Measurements from ENCODE around the gene OSBPL5.
"Not testable (repeated sequence)": the region's sequence is repeated elsewhere in the genome, so short reads cannot be mapped to it uniquely, and the experiment has no call there.

Gene OSBPL5

GRCh38 chr11:3073029-3073435 lies 92.1 kb downstream of the OSBPL5 start:
- Mint-ChIP-seq H3K27me3 (no peaks in the 10 kb centered on the region), H3K36me3 (no peaks in the 10 kb centered on the region), H3K27ac (no peak overlapping the region), H3K9me3 (no peaks in the 10 kb centered on the region), H3K4me3 (no peak overlapping the region), H3K4me1 (no peaks in the 10 kb centered on the region)

- no peaks in the 10 kb centered on the region for H3K9me3 Mint-ChIP-seq
- H3K36me3 Mint-ChIP-seq = no peaks in the 10 kb centered on the region
- no peak overlapping the region for H3K27ac Mint-ChIP-seq
- no peaks in the 10 kb centered on the region for H3K27me3 Mint-ChIP-seq
- H3K4me3 Mint-ChIP-seq = no peak overlapping the region
- H3K4me1 Mint-ChIP-seq = no peaks in the 10 kb centered on the region
Measured at GRCh38 chr11:3069425-3069824, 95.7 kb downstream of the OSBPL5 start.

- not testable (repeated sequence) for H3K4me3 Mint-ChIP-seq, H3K9me3 Mint-ChIP-seq, H3K4me1 Mint-ChIP-seq, H3K27ac Mint-ChIP-seq, H3K27me3 Mint-ChIP-seq, H3K36me3 Mint-ChIP-seq
Measured at GRCh38 chr11:3066308-3066707, 98.8 kb downstream of the OSBPL5 start.

- H3K27me3 Mint-ChIP-seq, H3K36me3 Mint-ChIP-seq, H3K27ac Mint-ChIP-seq, H3K4me1 Mint-ChIP-seq, H3K9me3 Mint-ChIP-seq, H3K4me3 Mint-ChIP-seq: not testable (repeated sequence)
Measured at GRCh38 chr11:3064709-3065108, 100.4 kb downstream of the OSBPL5 start.

- not testable (repeated sequence) for H3K27ac Mint-ChIP-seq, H3K4me3 Mint-ChIP-seq, H3K36me3 Mint-ChIP-seq, H3K9me3 Mint-ChIP-seq, H3K4me1 Mint-ChIP-seq, H3K27me3 Mint-ChIP-seq
Measured at GRCh38 chr11:3063876-3064275, 101.2 kb downstream of the OSBPL5 start.

GRCh38 chr11:3063432-3063831 lies 101.7 kb downstream of the OSBPL5 start:
- H3K27me3 Mint-ChIP-seq, H3K36me3 Mint-ChIP-seq, H3K4me3 Mint-ChIP-seq, H3K27ac Mint-ChIP-seq, H3K9me3 Mint-ChIP-seq, H3K4me1 Mint-ChIP-seq: not testable (repeated sequence)

GRCh38 chr11:3060436-3061025 lies 104.6 kb downstream of the OSBPL5 start:
- no peak overlapping the region for H3K27ac Mint-ChIP-seq
- no peaks in the 10 kb centered on the region for H3K36me3 Mint-ChIP-seq
- peaks cover 15% of the 10 kb centered on the region for H3K4me1 Mint-ChIP-seq
- H3K27me3 Mint-ChIP-seq = no peaks in the 10 kb centered on the region
- H3K4me3 Mint-ChIP-seq = no peak overlapping the region
- H3K9me3 Mint-ChIP-seq = no peaks in the 10 kb centered on the region

- Mint-ChIP-seq H3K4me3 (peak overlapping the region; percentile 39), H3K27ac (peak overlapping the region; percentile 30), H3K36me3 (no peaks in the 10 kb centered on the region), H3K27me3 (no peaks in the 10 kb centered on the region), H3K9me3 (no peaks in the 10 kb centered on the region), H3K4me1 (peaks cover 28% of the 10 kb centered on the region)
Measured at GRCh38 chr11:3058753-3059664, 106.1 kb downstream of the OSBPL5 start.

- Mint-ChIP-seq H3K27me3 (no peaks in the 10 kb centered on the region), H3K36me3 (no peaks in the 10 kb centered on the region), H3K27ac (peak within 1 kb of the TSS; percentile 89), H3K9me3 (no peaks in the 10 kb centered on the region), H3K4me1 (peaks cover 37% of the 10 kb centered on the region), H3K4me3 (peak within 1 kb of the TSS; percentile 90)
Measured at GRCh38 chr11:3057069-3057963, 107.8 kb downstream of the OSBPL5 start, which contains the start of gene CARS1. Gene CARS1, minus strand, starts transcription at chr11:3057423. Its CDS starts 56 bp downstream, at chr11:3057367.

GRCh38 chr11:3056296-3057068 lies 108.6 kb downstream of the OSBPL5 start:
- no peaks in the 10 kb centered on the region for H3K9me3 Mint-ChIP-seq
- H3K4me1 Mint-ChIP-seq = peaks cover 37% of the 10 kb centered on the region
- peak overlapping the region; percentile 89 for H3K27ac Mint-ChIP-seq
- H3K27me3 Mint-ChIP-seq = no peaks in the 10 kb centered on the region
- peaks cover 2% of the 10 kb centered on the region for H3K36me3 Mint-ChIP-seq
- peak overlapping the region; percentile 90 for H3K4me3 Mint-ChIP-seq

GRCh38 chr11:3055891-3056290 lies 109.2 kb downstream of the OSBPL5 start:
- peak overlapping the region; percentile 83 for H3K27ac Mint-ChIP-seq
- H3K4me1 Mint-ChIP-seq = peaks cover 41% of the 10 kb centered on the region
- peaks cover 2% of the 10 kb centered on the region for H3K36me3 Mint-ChIP-seq
- no peaks in the 10 kb centered on the region for H3K9me3 Mint-ChIP-seq
- H3K27me3 Mint-ChIP-seq = no peaks in the 10 kb centered on the region
- peak overlapping the region; percentile 90 for H3K4me3 Mint-ChIP-seq

GRCh38 chr11:3052567-3052966 lies 112.5 kb downstream of the OSBPL5 start:
- peaks cover 47% of the 10 kb centered on the region for H3K4me1 Mint-ChIP-seq
- H3K27ac Mint-ChIP-seq = no peak overlapping the region
- H3K4me3 Mint-ChIP-seq = peak overlapping the region; percentile 30
- no peaks in the 10 kb centered on the region for H3K27me3 Mint-ChIP-seq
- no peaks in the 10 kb centered on the region for H3K9me3 Mint-ChIP-seq
- peaks cover 4% of the 10 kb centered on the region for H3K36me3 Mint-ChIP-seq

GRCh38 chr11:3052109-3052479 lies 113.0 kb downstream of the OSBPL5 start:
- Mint-ChIP-seq H3K4me1 (peaks cover 43% of the 10 kb centered on the region), H3K4me3 (no peak overlapping the region), H3K27ac (no peak overlapping the region), H3K27me3 (no peaks in the 10 kb centered on the region), H3K36me3 (peaks cover 4% of the 10 kb centered on the region), H3K9me3 (no peaks in the 10 kb centered on the region)

- H3K27me3 Mint-ChIP-seq = no peaks in the 10 kb centered on the region
- no peak overlapping the region for H3K27ac Mint-ChIP-seq
- no peaks in the 10 kb centered on the region for H3K9me3 Mint-ChIP-seq
- H3K4me1 Mint-ChIP-seq = peaks cover 43% of the 10 kb centered on the region
- no peak overlapping the region for H3K4me3 Mint-ChIP-seq
- H3K36me3 Mint-ChIP-seq = peaks cover 4% of the 10 kb centered on the region
Measured at GRCh38 chr11:3051196-3052108, 113.7 kb downstream of the OSBPL5 start.
